SU-DHL-6 (cell line): ENCODE results near the gene CCDC102A.

Source experiments
- H2AFZ ChIP-seq: fragments of 200-600 bp; sonication (generic); 2 replicates; pipeline ENCODE4 v1.6.1; 2014; ENCODE audit warnings: low read depth, mild to moderate bottlenecking, moderate library complexity, mixed read lengths, antibody characterized with exemption, low read length; ENCODE audit not compliant: severe bottlenecking
- H3F3A ChIP-seq: fragments of 200-600 bp; shearing (Covaris generic); 2 replicates; pipeline ENCODE4 v1.6.0; 2016; ENCODE audit warnings: antibody characterized with exemption, mild to moderate bottlenecking; ENCODE audit not compliant: insufficient read depth
- H3K27ac ChIP-seq: fragments of 200-600 bp; sonication (generic); 2 replicates; pipeline ENCODE4 v1.5.1; 2016; ENCODE audit warnings: low read depth, mild to moderate bottlenecking, low read length, moderate library complexity, mixed read lengths
- H3K27me3 ChIP-seq: fragments of 200-600 bp; sonication (generic), shearing (Covaris generic); 2 replicates; pipeline ENCODE4 v1.6.0; 2014; ENCODE audit warnings: mild to moderate bottlenecking, low read length
- H3K36me3 ChIP-seq: fragments of 200-600 bp; sonication (generic); 2 replicates; pipeline ENCODE4 v1.6.1; 2014; ENCODE audit warnings: mild to moderate bottlenecking, low read length, mixed read lengths
- H3K4me2 ChIP-seq: fragments of 300-600, 200-600 bp; shearing (Covaris generic), sonication (generic); 2 replicates; pipeline ENCODE4 v1.6.0; 2014; ENCODE audit warnings: low read length, low read depth, mild to moderate bottlenecking; ENCODE audit not compliant: poor library complexity, severe bottlenecking
- H3K4me3 ChIP-seq: fragments of 200-600 bp; sonication (generic); 2 replicates; pipeline ENCODE4 v1.5.1; 2014; ENCODE audit warnings: antibody characterized with exemption, low read length, mild to moderate bottlenecking, mixed read lengths; ENCODE audit not compliant: insufficient read depth, poor library complexity, severe bottlenecking
- H3K79me2 ChIP-seq: fragments of 200-600 bp; sonication (generic); 2 replicates; pipeline ENCODE4 v1.6.1; 2014; ENCODE audit warnings: mild to moderate bottlenecking, low read length, moderate library complexity; ENCODE audit not compliant: insufficient read depth
- H3K9ac ChIP-seq: fragments of 200-600 bp; sonication (generic); 2 replicates; pipeline ENCODE4 v1.7.0; 2014; ENCODE audit warnings: mild to moderate bottlenecking, low read length
- H3K9me2 ChIP-seq: fragments of 200-600 bp; sonication (generic); replicated peaks from 2 replicates; pipeline ENCODE4 v1.6.1; 2014; ENCODE audit warnings: low read length; ENCODE audit not compliant: insufficient read depth
- H3K9me3 ChIP-seq: fragments of 200-600 bp; sonication (generic); 2 replicates; pipeline ENCODE4 v1.6.1; 2014; ENCODE audit warnings: low read length, mixed read lengths; ENCODE audit not compliant: insufficient read depth
- H4K20me1 ChIP-seq: fragments of 200-600 bp; sonication (generic); 2 replicates; pipeline ENCODE4 v1.6.1; 2014; ENCODE audit warnings: low read depth, mild to moderate bottlenecking, antibody characterized with exemption, low read length, moderate library complexity, mixed read lengths
- EZH2phosphoT487 ChIP-seq: fragments of 200-600 bp; sonication (generic), shearing (Covaris generic); conservative IDR thresholded peaks from 2 replicates; pipeline ENCODE4 v1.6.1; 2018; ENCODE audit warnings: mild to moderate bottlenecking, antibody characterized with exemption, low read length, moderate library complexity, mixed read lengths
- TF ChIP-seq, protein P1 (sequence below): fragments of 200-600 bp; sonication (generic); IDR thresholded peaks from one replicate; pipeline ENCODE4 v1.5.1; 2017; ENCODE audit warnings: antibody characterized with exemption, mild to moderate bottlenecking, low read length, moderate library complexity; ENCODE audit not compliant: insufficient read depth, poor library complexity, severe bottlenecking

Gene CCDC102A

GRCh38 chr16:57509231-57509923, 27.0 kb downstream of the CCDC102A start:
- Histone ChIP-seq H4K20me1 (no peaks in the 10 kb centered on the region), H3F3A (no peaks in the 10 kb centered on the region), H3K27ac (no peak overlapping the region), H2AFZ (no peak overlapping the region), H3K9me3 (no peaks in the 10 kb centered on the region), H3K4me3 (no peak overlapping the region), H3K9me2 (no peaks in the 10 kb centered on the region), H3K36me3 (no peaks in the 10 kb centered on the region), H3K9ac (no peak overlapping the region), H3K4me2 (no peak overlapping the region), H3K27me3 (no peaks in the 10 kb centered on the region), H3K79me2 (no peaks in the 10 kb centered on the region)
- TF ChIP-seq, protein P1, sequence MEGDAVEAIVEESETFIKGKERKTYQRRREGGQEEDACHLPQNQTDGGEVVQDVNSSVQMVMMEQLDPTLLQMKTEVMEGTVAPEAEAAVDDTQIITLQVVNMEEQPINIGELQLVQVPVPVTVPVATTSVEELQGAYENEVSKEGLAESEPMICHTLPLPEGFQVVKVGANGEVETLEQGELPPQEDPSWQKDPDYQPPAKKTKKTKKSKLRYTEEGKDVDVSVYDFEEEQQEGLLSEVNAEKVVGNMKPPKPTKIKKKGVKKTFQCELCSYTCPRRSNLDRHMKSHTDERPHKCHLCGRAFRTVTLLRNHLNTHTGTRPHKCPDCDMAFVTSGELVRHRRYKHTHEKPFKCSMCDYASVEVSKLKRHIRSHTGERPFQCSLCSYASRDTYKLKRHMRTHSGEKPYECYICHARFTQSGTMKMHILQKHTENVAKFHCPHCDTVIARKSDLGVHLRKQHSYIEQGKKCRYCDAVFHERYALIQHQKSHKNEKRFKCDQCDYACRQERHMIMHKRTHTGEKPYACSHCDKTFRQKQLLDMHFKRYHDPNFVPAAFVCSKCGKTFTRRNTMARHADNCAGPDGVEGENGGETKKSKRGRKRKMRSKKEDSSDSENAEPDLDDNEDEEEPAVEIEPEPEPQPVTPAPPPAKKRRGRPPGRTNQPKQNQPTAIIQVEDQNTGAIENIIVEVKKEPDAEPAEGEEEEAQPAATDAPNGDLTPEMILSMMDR = no peak
- no peak for TF ChIP-seq EZH2phosphoT487

- H3K9me3 ChIP-seq = no peaks in the 10 kb centered on the region
- no peak overlapping the region for H3K4me3 ChIP-seq
- H3K9ac ChIP-seq = no peak overlapping the region
- H3K36me3 ChIP-seq = no peaks in the 10 kb centered on the region
- TF ChIP-seq, protein P1 = no peak
- no peak for TF ChIP-seq EZH2phosphoT487
- H3K79me2 ChIP-seq = no peaks in the 10 kb centered on the region
- H2AFZ ChIP-seq = no peak overlapping the region
- H3K4me2 ChIP-seq = no peak overlapping the region
- H3F3A ChIP-seq = no peaks in the 10 kb centered on the region
- H3K27ac ChIP-seq = no peak overlapping the region
- H3K9me2 ChIP-seq = no peaks in the 10 kb centered on the region
- no peaks in the 10 kb centered on the region for H4K20me1 ChIP-seq
- H3K27me3 ChIP-seq = no peaks in the 10 kb centered on the region
Measured at GRCh38 chr16:57508035-57508425, 28.3 kb downstream of the CCDC102A start.

GRCh38 chr16:57507136-57508034, 29.0 kb downstream of the CCDC102A start:
- Histone ChIP-seq H3K9me3 (no peaks in the 10 kb centered on the region), H3K4me2 (no peak overlapping the region), H2AFZ (no peak overlapping the region), H3K27me3 (no peaks in the 10 kb centered on the region), H3K27ac (no peak overlapping the region), H3K79me2 (no peaks in the 10 kb centered on the region), H4K20me1 (no peaks in the 10 kb centered on the region), H3K9me2 (no peaks in the 10 kb centered on the region), H3F3A (no peaks in the 10 kb centered on the region), H3K9ac (no peak overlapping the region), H3K36me3 (no peaks in the 10 kb centered on the region), H3K4me3 (no peak overlapping the region)
- TF ChIP-seq, protein P1 = no peak
- no peak for TF ChIP-seq EZH2phosphoT487
